ENCODE results near the gene LY6G6F.

The LY6G6F gene

GRCh38 chr6:31729979-31730630, 23.4 kb downstream of the LY6G6F start:
- Histone ChIP-seq H3K4me3 (ENCODE audit: low read depth, low read length) (peak overlapping the region; percentile 80), H3K27me3 (no peaks in the 10 kb centered on the region), H3K4me1 (no peaks in the 10 kb centered on the region; the same call in 1 of the 2 replicates), H3K9me3 (no peaks in the 10 kb centered on the region), H3K36me3 (peaks cover 26% of the 10 kb centered on the region)
- no peak for TF ChIP-seq CTCF (IDR thresholded peaks at IDR 0.05; ENCODE audit: low read depth, low read length)
- DNase-seq: peak; percentile 96

GRCh38 chr6:31730631-31731086, 24.0 kb downstream of the LY6G6F start:
- DNase-seq: no peak
- Histone ChIP-seq H3K4me1 (no peaks in the 10 kb centered on the region; the same call in 1 of the 2 replicates), H3K9me3 (no peaks in the 10 kb centered on the region), H3K4me3 (ENCODE audit: low read depth, low read length) (no peak overlapping the region), H3K36me3 (peaks cover 26% of the 10 kb centered on the region), H3K27me3 (no peaks in the 10 kb centered on the region)
- TF ChIP-seq CTCF (IDR thresholded peaks at IDR 0.05; ENCODE audit: low read depth, low read length): no peak

- Histone ChIP-seq H3K4me3 (ENCODE audit: low read depth, low read length) (no peak overlapping the region), H3K36me3 (peaks cover 26% of the 10 kb centered on the region), H3K4me1 (no peaks in the 10 kb centered on the region; the same call in none of the 2 replicates), H3K27me3 (no peaks in the 10 kb centered on the region), H3K9me3 (no peaks in the 10 kb centered on the region)
- no peak for DNase-seq
- TF ChIP-seq CTCF (IDR thresholded peaks at IDR 0.05; ENCODE audit: low read depth, low read length): no peak
These were observed 25.4 kb downstream of the LY6G6F start for GRCh38 chr6:31732029-31732428.

- no peaks in the 10 kb centered on the region; the same call in none of the 2 replicates for H3K4me1 ChIP-seq
These were observed 27.1 kb downstream of the LY6G6F start for GRCh38 chr6:31733734-31734133.

GRCh38 chr6:31734247-31734820, 27.7 kb downstream of the LY6G6F start:
- no peaks in the 10 kb centered on the region for H3K9me3 ChIP-seq
- no peak for TF ChIP-seq CTCF (IDR thresholded peaks at IDR 0.05; ENCODE audit: low read depth, low read length)
- H3K4me1 ChIP-seq: no peaks in the 10 kb centered on the region; the same call in none of the 2 replicates
- H3K27me3 ChIP-seq: no peaks in the 10 kb centered on the region
- DNase-seq: no peak
- H3K36me3 ChIP-seq: peaks cover 26% of the 10 kb centered on the region
- H3K4me3 ChIP-seq (ENCODE audit: low read depth, low read length): peak overlapping the region; percentile 99

More at GRCh38 chr6:31733734-31734133, 27.1 kb downstream of the LY6G6F start:
- H3K9me3 ChIP-seq: no peaks in the 10 kb centered on the region
- H3K36me3 ChIP-seq: peaks cover 26% of the 10 kb centered on the region
- no peaks in the 10 kb centered on the region for H3K27me3 ChIP-seq
- no peak overlapping the region; the same call in 1 of the 2 replicates for H3K4me3 ChIP-seq (ENCODE audit: low read depth, low read length)
- no peak for TF ChIP-seq CTCF (IDR thresholded peaks at IDR 0.05; ENCODE audit: low read depth, low read length)
- no peak for DNase-seq

Measured in BE2C (cell line).